Ectodermal cell (in vitro differentiated cells): Measurements from ENCODE around the gene VWA5B2.

Experiments
- H3K27ac ChIP-seq: 2 replicates; pipeline ENCODE4 v1.7.0; 2013; ENCODE audit warnings: mild to moderate bottlenecking, low read depth, low read length; ENCODE audit not compliant: insufficient read depth, poor library complexity, severe bottlenecking
- H3K27me3 ChIP-seq: 2 replicates; pipeline ENCODE4 v1.7.0; 2013; ENCODE audit warnings: mild to moderate bottlenecking, low read length; ENCODE audit not compliant: insufficient read depth, control insufficient read depth, poor library complexity, severe bottlenecking
- H3K36me3 ChIP-seq: one replicate; pipeline ENCODE4 v1.7.0; 2013; ENCODE audit warnings: low read length; ENCODE audit not compliant: control insufficient read depth, insufficient read depth
- H3K4me1 ChIP-seq: one replicate; pipeline ENCODE4 v1.7.0; 2013; ENCODE audit warnings: low read length; ENCODE audit not compliant: control insufficient read depth, insufficient read depth
- H3K4me3 ChIP-seq: 2 replicates; pipeline ENCODE4 v1.7.0; 2013; ENCODE audit warnings: low read depth, low read length, control low read depth; ENCODE audit not compliant: insufficient read depth
- H3K9me3 ChIP-seq: 2 replicates; pipeline ENCODE4 v1.7.0; 2013; ENCODE audit warnings: mild to moderate bottlenecking, low read length, moderate library complexity; ENCODE audit not compliant: control insufficient read depth
- WGBS, 2 experiments: methylation state at CpG; one replicate each; pipeline ENCODE4 v1.1.7; 2013; ENCODE audit warnings: missing lambda C conversion rate in 2 of 2; 5-methylcytosine and 5-hydroxymethylcytosine counted together

VWA5B2 gene

DNA sequence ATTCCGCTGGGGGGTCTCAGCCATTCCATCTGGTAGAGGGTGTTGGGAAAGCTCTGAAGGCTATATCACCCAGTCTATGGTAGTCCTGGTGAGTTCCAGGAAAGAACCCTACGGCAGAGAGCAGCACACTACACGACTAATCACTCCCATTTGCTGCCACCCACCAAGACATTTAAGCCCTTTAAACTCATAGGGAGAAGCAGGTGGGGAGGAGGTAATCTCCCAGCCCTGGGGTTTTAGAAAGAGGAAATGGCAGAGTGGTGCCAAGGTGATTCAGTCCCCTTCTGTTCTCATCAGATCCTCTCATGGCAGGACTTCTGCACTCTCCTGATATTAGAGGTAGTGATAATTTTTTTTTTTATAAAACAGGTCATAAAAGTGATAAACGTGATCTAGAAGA is 10.6 kb upstream of the VWA5B2 start:
- H3K36me3 ChIP-seq: no peaks in the 10 kb centered on the region

DNA sequence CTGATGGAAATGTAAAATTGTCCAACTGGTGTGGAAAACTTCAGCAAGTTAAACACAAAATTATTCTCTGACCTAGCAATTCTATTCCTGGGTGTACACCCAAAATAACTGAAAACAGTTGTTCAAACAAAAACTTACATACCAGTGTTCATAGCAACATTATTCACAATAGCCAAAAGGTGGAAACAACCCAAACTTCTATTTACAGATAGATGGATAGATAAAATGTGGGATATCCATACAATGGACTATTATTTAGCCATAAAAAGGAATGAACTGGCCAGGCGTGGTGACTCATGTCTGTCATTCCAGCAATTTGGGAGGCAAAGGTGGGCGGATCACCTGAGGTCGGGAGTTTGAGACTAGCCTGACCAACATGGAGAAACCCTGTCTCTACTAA is 6.9 kb upstream of the VWA5B2 start:
- Histone ChIP-seq H3K27ac (no peak overlapping the region), H3K36me3 (no peaks in the 10 kb centered on the region), H3K4me3 (no peak overlapping the region), H3K27me3 (peaks cover 3% of the 10 kb centered on the region), H3K9me3 (no peaks in the 10 kb centered on the region), H3K4me1 (no peaks in the 10 kb centered on the region)
- WGBS, 2 experiments: 87 to 88% methylated on average over 3 of the region's 3 CpGs

More for the DNA sequence above, 10.6 kb upstream of the VWA5B2 start:
- WGBS, 2 experiments: 66 to 87% methylated on average over 1 to 3 of the region's 4 CpGs
- Histone ChIP-seq H3K4me3 (no peak overlapping the region), H3K27ac (no peak overlapping the region), H3K4me1 (no peaks in the 10 kb centered on the region), H3K27me3 (no peaks in the 10 kb centered on the region), H3K9me3 (no peaks in the 10 kb centered on the region)

DNA sequence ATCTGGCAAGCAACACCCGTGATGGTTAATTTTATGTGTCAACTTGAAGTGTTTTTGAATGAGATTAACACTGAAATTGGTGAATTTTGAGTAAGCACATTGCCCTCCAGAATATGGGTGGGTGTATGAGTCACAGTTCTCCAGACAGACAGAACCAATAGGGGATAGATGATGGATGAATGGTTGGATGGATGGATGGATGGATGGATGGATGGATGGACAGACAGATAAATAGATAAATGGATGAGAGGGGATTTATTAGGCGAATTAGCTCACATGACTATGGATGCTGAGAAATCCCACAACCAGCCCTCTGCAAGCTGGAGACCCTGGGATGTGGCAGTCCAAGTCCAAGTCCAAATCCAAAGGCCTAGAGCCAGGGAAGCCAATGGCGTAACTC is 5.4 kb upstream of the VWA5B2 start:
- peaks cover 3% of the 10 kb centered on the region for H3K4me1 ChIP-seq
- no peak overlapping the region for H3K4me3 ChIP-seq
- no peaks in the 10 kb centered on the region for H3K9me3 ChIP-seq
- no peak overlapping the region for H3K27ac ChIP-seq
- 79 to 84% methylated on average over 3 of the region's 3 CpGs for WGBS, 2 experiments
- no peaks in the 10 kb centered on the region for H3K36me3 ChIP-seq
- H3K27me3 ChIP-seq: peaks cover 17% of the 10 kb centered on the region

DNA sequence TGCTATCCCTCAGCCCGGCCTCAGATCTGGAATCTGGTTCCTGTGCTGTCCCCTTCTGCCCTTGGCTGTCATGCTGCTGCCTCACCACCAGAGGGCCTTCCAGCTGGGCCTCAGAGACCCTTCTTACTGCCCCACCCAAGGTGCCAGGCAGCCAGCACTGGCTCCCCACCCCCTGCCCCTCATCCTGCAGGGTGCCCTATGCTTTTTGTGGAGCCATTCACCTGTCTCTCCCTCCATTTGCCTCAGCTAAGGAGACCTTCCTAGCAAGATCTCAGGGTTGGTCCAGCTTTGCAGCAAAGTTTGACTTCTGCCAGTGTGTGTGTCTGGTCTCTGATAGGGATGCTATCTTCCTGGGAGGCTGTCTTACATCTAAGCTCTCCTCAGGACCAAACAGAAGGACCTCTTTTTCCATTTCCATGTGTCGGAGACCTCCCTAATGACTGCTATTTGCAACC is 1.9 kb upstream of the VWA5B2 start:
- no peaks in the 10 kb centered on the region for H3K9me3 ChIP-seq
- H3K4me3 ChIP-seq: no peak overlapping the region
- 55 to 66% methylated on average over 2 of the region's 2 CpGs for WGBS, 2 experiments
- H3K27me3 ChIP-seq: peaks cover 52% of the 10 kb centered on the region
- no peaks in the 10 kb centered on the region for H3K36me3 ChIP-seq
- no peak overlapping the region for H3K27ac ChIP-seq
- peaks cover 10% of the 10 kb centered on the region for H3K4me1 ChIP-seq

DNA sequence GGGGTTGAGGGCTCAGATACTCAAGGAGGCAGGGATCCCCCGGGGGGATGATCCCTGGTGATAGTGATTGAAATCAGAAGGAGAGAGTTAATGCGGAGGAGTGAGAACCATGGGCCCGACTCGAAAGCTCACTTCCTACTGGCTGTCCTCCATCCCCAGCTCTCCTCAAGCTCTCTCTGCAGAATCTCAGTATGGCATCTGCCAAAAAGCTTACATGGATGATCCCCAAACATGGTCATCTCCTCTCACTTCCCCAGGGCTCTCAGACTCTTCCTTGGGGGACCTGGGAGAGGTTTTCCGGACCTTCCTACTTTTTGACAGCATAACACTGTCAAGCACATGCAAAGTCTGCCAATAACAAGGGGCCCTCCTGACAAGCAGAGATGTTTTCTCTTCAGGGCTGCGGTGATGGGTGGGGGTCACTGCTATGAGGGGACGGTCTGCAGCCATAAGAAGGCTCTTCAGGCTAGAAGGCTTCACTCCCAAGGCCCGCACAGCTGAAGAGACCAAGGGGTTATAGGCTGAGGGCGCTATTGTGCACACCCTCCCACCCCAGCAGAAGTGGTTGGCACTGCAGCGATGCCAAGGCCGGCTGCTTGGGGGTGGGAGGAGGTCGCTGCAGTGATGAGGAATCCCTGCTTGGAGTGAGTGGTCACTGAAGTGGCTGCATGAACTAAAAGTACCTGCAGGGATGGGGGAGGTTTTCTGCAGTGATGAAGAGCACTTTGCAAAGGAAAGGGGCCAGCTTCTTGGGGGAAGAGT is 828 bp upstream of the VWA5B2 start:
- no peaks in the 10 kb centered on the region for H3K9me3 ChIP-seq
- H3K4me3 ChIP-seq: peak overlapping the region; percentile 46
- no peaks in the 10 kb centered on the region for H3K36me3 ChIP-seq
- H3K27ac ChIP-seq: no peak overlapping the region
- peaks cover 10% of the 10 kb centered on the region for H3K4me1 ChIP-seq
- WGBS, 2 experiments: 48 to 49% methylated on average over 12 of the region's 12 CpGs
- H3K27me3 ChIP-seq: peaks cover 63% of the 10 kb centered on the region

DNA sequence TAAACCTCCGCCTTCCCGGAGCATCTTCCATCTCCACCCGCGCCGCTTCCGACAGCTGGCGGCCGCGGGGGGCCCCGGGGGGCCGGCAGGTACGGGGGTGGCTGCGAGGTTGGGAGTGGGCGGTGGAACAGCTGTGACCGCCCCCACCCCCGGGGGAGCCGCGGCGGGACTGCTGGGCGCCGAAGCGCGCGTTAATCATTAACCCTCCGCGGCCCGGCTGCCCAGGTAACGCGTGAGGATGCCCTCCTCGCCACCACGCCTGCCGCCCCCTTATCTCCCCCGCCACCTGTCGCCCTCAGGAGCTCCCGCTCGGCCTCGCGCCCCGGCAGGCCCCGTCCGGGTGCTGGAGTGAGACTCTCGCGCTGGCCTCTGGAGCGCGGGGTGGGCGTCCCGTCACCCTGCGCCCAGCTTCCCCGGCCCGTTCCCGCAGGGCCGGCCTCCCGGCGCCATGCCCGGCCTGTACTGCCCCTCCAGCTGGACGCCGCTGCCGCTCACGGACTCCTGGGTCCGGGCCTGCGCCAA is 757 bp downstream of the VWA5B2 start:
- 2 to 3% methylated on average over 61 of the region's 61 CpGs for WGBS, 2 experiments
- Histone ChIP-seq H3K27me3 (peaks cover 78% of the 10 kb centered on the region), H3K9me3 (no peaks in the 10 kb centered on the region), H3K4me1 (peaks cover 10% of the 10 kb centered on the region), H3K36me3 (no peaks in the 10 kb centered on the region), H3K27ac (no peak overlapping the region), H3K4me3 (peak overlapping the region; percentile 46)

DNA sequence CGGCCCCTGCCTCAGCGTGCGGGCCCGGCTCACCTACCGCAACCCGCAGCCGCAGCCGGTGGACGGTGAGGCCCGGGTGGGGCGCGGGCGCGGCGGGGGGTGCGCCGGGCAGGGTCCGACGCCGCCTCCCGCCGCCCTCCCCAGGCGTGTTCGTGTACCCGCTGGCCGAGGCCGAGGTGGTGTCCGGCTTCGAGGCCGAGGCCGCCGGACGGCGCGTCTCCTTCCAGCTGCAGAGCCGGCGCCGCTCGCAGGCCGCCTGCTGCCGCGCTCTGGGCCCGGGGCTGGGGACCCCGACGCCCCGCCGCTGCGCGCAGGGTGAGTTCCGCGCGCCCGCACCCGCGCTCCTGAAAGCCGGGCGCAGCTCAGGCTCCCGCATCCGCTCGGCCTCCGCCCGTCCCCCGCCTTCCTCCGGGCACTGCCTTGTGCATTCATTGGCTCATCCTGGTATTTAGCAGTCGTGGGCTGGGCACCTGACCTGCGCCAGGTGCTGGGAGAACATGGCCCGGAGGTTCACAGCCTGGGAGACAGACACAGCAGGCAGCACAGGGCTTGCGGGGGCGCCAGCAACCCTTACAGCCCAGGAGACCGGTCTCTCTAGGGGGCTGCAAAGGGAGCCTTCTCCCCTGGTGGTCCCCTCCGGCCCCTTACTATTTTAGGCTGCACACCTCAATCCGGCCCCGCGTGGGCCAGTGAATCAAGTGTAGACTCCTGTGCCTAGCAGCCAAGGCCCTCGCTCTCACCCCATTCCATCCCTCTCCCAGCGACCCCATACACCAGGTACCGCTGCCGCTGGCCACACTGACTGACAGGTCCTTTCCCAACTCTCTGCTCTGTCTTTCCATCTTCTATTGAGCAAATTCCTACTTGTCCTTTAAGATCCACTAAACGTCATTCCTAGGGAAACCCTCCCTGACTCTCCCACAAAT is 1.5 kb downstream of the VWA5B2 start:
- Histone ChIP-seq H3K27me3 (peaks cover 80% of the 10 kb centered on the region), H3K4me3 (peak overlapping the region; percentile 46), H3K9me3 (no peaks in the 10 kb centered on the region), H3K27ac (no peak overlapping the region), H3K36me3 (no peaks in the 10 kb centered on the region), H3K4me1 (peaks cover 10% of the 10 kb centered on the region)
- 9% methylated on average over 79 of the region's 79 CpGs for WGBS, 2 experiments

DNA sequence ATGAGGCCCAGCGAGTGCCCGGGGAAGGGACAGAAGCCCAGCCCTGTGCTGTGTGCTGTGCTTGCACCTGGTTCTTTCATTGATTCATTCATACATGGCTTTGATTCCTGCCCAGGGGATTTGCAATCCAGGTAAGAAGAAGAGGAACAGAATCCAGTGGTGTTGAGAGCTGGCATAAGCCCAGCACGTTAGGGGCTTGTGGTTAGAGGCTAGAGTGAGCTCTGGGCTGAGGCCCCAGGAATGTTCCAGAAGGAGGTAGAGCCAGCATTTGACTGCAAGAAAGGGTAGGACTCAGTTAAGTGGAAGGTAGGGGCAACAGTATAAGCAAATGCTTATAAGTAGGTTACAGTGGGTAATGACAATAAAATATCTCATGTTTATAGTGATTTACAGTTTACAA is 2.3 kb downstream of the VWA5B2 start:
- Histone ChIP-seq H3K27me3 (peaks cover 80% of the 10 kb centered on the region), H3K4me3 (no peak overlapping the region), H3K27ac (no peak overlapping the region), H3K4me1 (peaks cover 10% of the 10 kb centered on the region), H3K9me3 (no peaks in the 10 kb centered on the region), H3K36me3 (no peaks in the 10 kb centered on the region)
- 63 to 71% methylated on average over 3 of the region's 3 CpGs for WGBS, 2 experiments

DNA sequence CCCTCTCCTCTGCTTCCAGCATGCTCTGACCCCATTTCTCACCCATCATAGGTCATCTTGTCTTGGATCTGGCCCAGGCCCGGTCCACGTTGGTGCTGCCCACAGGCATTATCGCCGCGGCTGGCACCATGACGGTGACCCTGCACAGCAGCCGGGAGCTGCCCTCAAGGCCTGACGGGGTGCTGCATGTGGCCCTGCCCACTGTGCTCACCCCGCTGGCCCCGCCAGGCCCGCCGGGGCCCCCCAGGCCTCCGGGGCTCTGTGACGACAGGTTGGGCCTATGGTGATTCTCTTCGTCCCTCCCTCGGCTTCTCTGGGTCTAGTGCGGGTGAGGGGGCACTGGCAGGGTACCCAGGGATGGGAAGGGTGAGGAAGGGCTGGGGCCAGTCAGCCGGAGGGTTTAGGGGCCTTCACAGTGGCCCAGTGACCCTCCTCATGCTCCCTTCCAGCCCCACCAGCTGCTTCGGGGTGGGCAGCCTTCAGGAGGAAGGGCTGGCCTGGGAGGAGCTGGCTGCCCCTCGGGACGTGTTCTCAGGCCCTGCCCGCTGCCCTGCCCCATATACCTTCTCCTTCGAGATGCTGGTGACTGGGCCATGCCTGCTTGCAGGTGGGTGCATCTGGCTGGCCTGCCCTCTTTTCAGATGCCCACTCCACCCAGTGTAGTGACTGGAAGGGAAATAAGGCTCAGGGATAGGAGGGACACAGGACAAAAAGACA is 3.9 kb downstream of the VWA5B2 start:
- 86 to 91% methylated on average over 23 of the region's 23 CpGs for WGBS, 2 experiments
- no peak overlapping the region for H3K27ac ChIP-seq
- H3K36me3 ChIP-seq: no peaks in the 10 kb centered on the region
- H3K27me3 ChIP-seq: peaks cover 70% of the 10 kb centered on the region
- H3K4me3 ChIP-seq: no peak overlapping the region
- H3K9me3 ChIP-seq: no peaks in the 10 kb centered on the region
- H3K4me1 ChIP-seq: peaks cover 10% of the 10 kb centered on the region
